GM10847 (cell line): ENCODE results near the gene OLFM3.

ENCODE experiments used
- POLR2A ChIP-seq: IDR thresholded peaks from 2 replicates; pipeline ENCODE4 v1.6.1; 2011; ENCODE audit not compliant: insufficient read length; ENCODE audit errors: extremely low read depth

Gene OLFM3

GRCh38 chr1:101996825-101997465 lies at the start of gene OLFM3:
Gene OLFM3, minus strand, starts transcription at chr1:101996926.
- TF ChIP-seq POLR2A = no peak

- no peak for TF ChIP-seq POLR2A
Observed at GRCh38 chr1:102045752-102046151, 49.0 kb upstream of the OLFM3 start.

- TF ChIP-seq POLR2A = no peak
Observed at GRCh38 chr1:102032534-102032933, 35.8 kb upstream of the OLFM3 start.

GRCh38 chr1:102019530-102019929 lies 22.8 kb upstream of the OLFM3 start:
- no peak for TF ChIP-seq POLR2A

- no peak for TF ChIP-seq POLR2A
Observed at GRCh38 chr1:102015728-102016127, 19.0 kb upstream of the OLFM3 start.

- TF ChIP-seq POLR2A = no peak
Observed at GRCh38 chr1:102002057-102002456, 5.3 kb upstream of the OLFM3 start.

- TF ChIP-seq POLR2A = no peak
Observed at GRCh38 chr1:101995984-101996745, 561 bp downstream of the OLFM3 start.

GRCh38 chr1:101993710-101994109 lies 3.0 kb downstream of the OLFM3 start:
- no peak for TF ChIP-seq POLR2A

- no peak for TF ChIP-seq POLR2A
Observed at GRCh38 chr1:101992821-101993575, 3.7 kb downstream of the OLFM3 start.

GRCh38 chr1:101980974-101981373 lies 15.8 kb downstream of the OLFM3 start:
- no peak for TF ChIP-seq POLR2A

GRCh38 chr1:101977266-101977665 lies 19.5 kb downstream of the OLFM3 start:
- no peak for TF ChIP-seq POLR2A

- no peak for TF ChIP-seq POLR2A
Observed at GRCh38 chr1:101976161-101976560, 20.6 kb downstream of the OLFM3 start.

- no peak for TF ChIP-seq POLR2A
Observed at GRCh38 chr1:101975371-101975770, 21.4 kb downstream of the OLFM3 start.

GRCh38 chr1:101974599-101975274 lies 22.0 kb downstream of the OLFM3 start:
- no peak for TF ChIP-seq POLR2A

GRCh38 chr1:101971304-101971703 lies 25.4 kb downstream of the OLFM3 start:
- TF ChIP-seq POLR2A = no peak
